ENCODE data around the gene RNF151.

The RNF151 gene

DNA sequence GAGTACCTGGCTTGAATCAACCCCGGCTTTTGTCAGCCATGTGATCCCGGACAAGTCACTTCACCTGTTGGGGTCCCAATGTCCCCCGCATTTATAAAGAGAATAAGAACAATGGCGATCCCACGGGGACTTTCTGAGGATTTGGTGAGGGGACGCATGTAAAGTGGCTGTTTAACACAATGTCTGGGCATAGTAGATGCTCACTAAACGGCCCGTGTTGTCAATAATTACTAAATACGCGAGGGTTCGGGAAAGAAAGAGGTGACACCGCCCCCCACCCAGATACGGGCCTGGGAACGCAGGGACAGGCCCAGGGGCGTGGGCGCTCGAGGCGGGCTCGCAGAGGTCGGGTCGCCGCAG, 24.9 kb downstream of the RNF151 start:
- no peaks in the 10 kb centered on the region for H3K9me3 ChIP-seq (ENCODE audit: insufficient read depth, low read depth, low read length)
- TF ChIP-seq, protein P1, sequence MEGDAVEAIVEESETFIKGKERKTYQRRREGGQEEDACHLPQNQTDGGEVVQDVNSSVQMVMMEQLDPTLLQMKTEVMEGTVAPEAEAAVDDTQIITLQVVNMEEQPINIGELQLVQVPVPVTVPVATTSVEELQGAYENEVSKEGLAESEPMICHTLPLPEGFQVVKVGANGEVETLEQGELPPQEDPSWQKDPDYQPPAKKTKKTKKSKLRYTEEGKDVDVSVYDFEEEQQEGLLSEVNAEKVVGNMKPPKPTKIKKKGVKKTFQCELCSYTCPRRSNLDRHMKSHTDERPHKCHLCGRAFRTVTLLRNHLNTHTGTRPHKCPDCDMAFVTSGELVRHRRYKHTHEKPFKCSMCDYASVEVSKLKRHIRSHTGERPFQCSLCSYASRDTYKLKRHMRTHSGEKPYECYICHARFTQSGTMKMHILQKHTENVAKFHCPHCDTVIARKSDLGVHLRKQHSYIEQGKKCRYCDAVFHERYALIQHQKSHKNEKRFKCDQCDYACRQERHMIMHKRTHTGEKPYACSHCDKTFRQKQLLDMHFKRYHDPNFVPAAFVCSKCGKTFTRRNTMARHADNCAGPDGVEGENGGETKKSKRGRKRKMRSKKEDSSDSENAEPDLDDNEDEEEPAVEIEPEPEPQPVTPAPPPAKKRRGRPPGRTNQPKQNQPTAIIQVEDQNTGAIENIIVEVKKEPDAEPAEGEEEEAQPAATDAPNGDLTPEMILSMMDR (conservative IDR thresholded peaks at IDR 0.05; ENCODE audit: low read length) = no peak
- no peak for TF ChIP-seq EZH2phosphoT487 (IDR thresholded peaks at IDR 0.05; ENCODE audit: borderline replicate concordance)
- H3K9me2 ChIP-seq (replicated peaks; ENCODE audit: low read depth, low read length) = no peaks in the 10 kb centered on the region
- H3K9ac ChIP-seq (ENCODE audit: low read depth, low read length, poor library complexity, severe bottlenecking) = no peak overlapping the region
- H3K27me3 ChIP-seq (ENCODE audit: insufficient read depth, low read length, poor library complexity, severe bottlenecking) = no peaks in the 10 kb centered on the region
- H3K4me2 ChIP-seq (ENCODE audit: low read depth, low read length, poor library complexity, severe bottlenecking) = no peak overlapping the region
- H4K20me1 ChIP-seq (ENCODE audit: insufficient read depth, low read length, poor library complexity, severe bottlenecking) = no peaks in the 10 kb centered on the region
- no peak overlapping the region for H2AFZ ChIP-seq (ENCODE audit: low read length)
- H3F3A ChIP-seq (ENCODE audit: low read depth) = no peaks in the 10 kb centered on the region
- no peaks in the 10 kb centered on the region for H3K79me2 ChIP-seq (ENCODE audit: insufficient read depth, low read length)
- no peaks in the 10 kb centered on the region; the same call in 1 of the 2 replicates for H3K36me3 ChIP-seq (ENCODE audit: insufficient read depth, low read length)
- H3K4me3 ChIP-seq (ENCODE audit: low read length, poor library complexity, severe bottlenecking) = no peak overlapping the region
- H3K4me1 ChIP-seq (ENCODE audit: insufficient read depth, low read length, poor library complexity, severe bottlenecking) = no peaks in the 10 kb centered on the region

GRCh38 chr16:1991948-1992703, 25.5 kb downstream of the RNF151 start:
- no peak overlapping the region for H3K9ac ChIP-seq (ENCODE audit: low read depth, low read length, poor library complexity, severe bottlenecking)
- H3K79me2 ChIP-seq (ENCODE audit: insufficient read depth, low read length) = no peaks in the 10 kb centered on the region
- no peaks in the 10 kb centered on the region for H3K27me3 ChIP-seq (ENCODE audit: insufficient read depth, low read length, poor library complexity, severe bottlenecking)
- no peak overlapping the region for H3K4me2 ChIP-seq (ENCODE audit: low read depth, low read length, poor library complexity, severe bottlenecking)
- no peaks in the 10 kb centered on the region for H3K4me1 ChIP-seq (ENCODE audit: insufficient read depth, low read length, poor library complexity, severe bottlenecking)
- no peaks in the 10 kb centered on the region for H4K20me1 ChIP-seq (ENCODE audit: insufficient read depth, low read length, poor library complexity, severe bottlenecking)
- H3K4me3 ChIP-seq (ENCODE audit: low read length, poor library complexity, severe bottlenecking) = no peak overlapping the region
- no peaks in the 10 kb centered on the region for H3K9me3 ChIP-seq (ENCODE audit: insufficient read depth, low read depth, low read length)
- H3K9me2 ChIP-seq (replicated peaks; ENCODE audit: low read depth, low read length) = no peaks in the 10 kb centered on the region
- H3F3A ChIP-seq (ENCODE audit: low read depth) = no peaks in the 10 kb centered on the region
- TF ChIP-seq EZH2phosphoT487 (IDR thresholded peaks at IDR 0.05; ENCODE audit: borderline replicate concordance) = no peak
- TF ChIP-seq, protein P1 (conservative IDR thresholded peaks at IDR 0.05; ENCODE audit: low read length) = no peak
- H3K36me3 ChIP-seq (ENCODE audit: insufficient read depth, low read length) = peaks cover under 1% of the 10 kb centered on the region; the same call in 1 of the 2 replicates
- H2AFZ ChIP-seq (ENCODE audit: low read length) = no peak overlapping the region

DNA sequence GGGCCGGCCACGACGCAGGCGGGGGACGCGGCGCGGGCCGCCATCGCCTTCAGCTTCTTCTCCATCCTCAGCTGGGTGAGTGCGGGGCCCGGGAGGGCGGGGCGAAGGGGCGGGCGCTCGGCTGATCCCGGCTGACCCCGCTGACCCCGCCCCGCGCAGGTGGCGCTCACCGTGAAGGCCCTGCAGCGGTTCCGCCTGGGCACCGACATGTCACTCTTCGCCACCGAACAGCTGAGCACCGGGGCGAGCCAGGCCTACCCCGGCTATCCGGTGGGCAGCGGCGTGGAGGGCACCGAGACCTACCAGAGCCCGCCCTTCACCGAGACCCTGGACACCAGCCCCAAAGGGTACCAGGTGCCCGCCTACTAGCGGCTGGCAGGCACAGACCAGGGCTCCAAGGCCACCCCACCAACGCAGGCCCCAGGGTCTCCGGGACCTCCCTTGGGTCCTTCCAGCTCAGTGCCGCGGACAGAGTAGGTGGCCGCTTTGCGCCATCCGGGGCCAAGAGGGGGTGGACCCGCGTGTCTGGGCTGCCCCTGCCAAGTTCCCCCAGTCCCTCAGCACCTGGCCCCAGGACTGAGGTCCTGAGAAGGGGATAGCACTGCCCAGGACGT, 26.2 kb downstream of the RNF151 start:
- TF ChIP-seq, protein P1 (conservative IDR thresholded peaks at IDR 0.05; ENCODE audit: low read length) = no peak
- no peak for TF ChIP-seq EZH2phosphoT487 (IDR thresholded peaks at IDR 0.05; ENCODE audit: borderline replicate concordance)
- no peak overlapping the region for H3K4me2 ChIP-seq (ENCODE audit: low read depth, low read length, poor library complexity, severe bottlenecking)
- no peaks in the 10 kb centered on the region for H3K4me1 ChIP-seq (ENCODE audit: insufficient read depth, low read length, poor library complexity, severe bottlenecking)

More for the DNA sequence above, 26.2 kb downstream of the RNF151 start:
- Histone ChIP-seq H3K4me3 (ENCODE audit: low read length, poor library complexity, severe bottlenecking) (no peak overlapping the region), H3K9me2 (replicated peaks; ENCODE audit: low read depth, low read length) (no peaks in the 10 kb centered on the region), H2AFZ (ENCODE audit: low read length) (no peak overlapping the region), H3K27me3 (ENCODE audit: insufficient read depth, low read length, poor library complexity, severe bottlenecking) (no peaks in the 10 kb centered on the region), H4K20me1 (ENCODE audit: insufficient read depth, low read length, poor library complexity, severe bottlenecking) (no peaks in the 10 kb centered on the region), H3F3A (ENCODE audit: low read depth) (no peaks in the 10 kb centered on the region), H3K79me2 (ENCODE audit: insufficient read depth, low read length) (no peaks in the 10 kb centered on the region), H3K36me3 (ENCODE audit: insufficient read depth, low read length) (peaks cover 3% of the 10 kb centered on the region; the same call in 1 of the 2 replicates), H3K9me3 (ENCODE audit: insufficient read depth, low read depth, low read length) (no peaks in the 10 kb centered on the region), H3K9ac (ENCODE audit: low read depth, low read length, poor library complexity, severe bottlenecking) (no peak overlapping the region)
